ENCODE data around the gene FAM181A. TPM values are rescaled to one million over a fixed set of nuclear protein-coding genes. Genes with fewer than 3 reads are reported as not detected.
A peak's percentile ranks its signal among the peaks of the same experiment; 100 is the strongest.

Gene FAM181A
- total RNA-seq, 4 donors from 2014 or later = not detected

DNA sequence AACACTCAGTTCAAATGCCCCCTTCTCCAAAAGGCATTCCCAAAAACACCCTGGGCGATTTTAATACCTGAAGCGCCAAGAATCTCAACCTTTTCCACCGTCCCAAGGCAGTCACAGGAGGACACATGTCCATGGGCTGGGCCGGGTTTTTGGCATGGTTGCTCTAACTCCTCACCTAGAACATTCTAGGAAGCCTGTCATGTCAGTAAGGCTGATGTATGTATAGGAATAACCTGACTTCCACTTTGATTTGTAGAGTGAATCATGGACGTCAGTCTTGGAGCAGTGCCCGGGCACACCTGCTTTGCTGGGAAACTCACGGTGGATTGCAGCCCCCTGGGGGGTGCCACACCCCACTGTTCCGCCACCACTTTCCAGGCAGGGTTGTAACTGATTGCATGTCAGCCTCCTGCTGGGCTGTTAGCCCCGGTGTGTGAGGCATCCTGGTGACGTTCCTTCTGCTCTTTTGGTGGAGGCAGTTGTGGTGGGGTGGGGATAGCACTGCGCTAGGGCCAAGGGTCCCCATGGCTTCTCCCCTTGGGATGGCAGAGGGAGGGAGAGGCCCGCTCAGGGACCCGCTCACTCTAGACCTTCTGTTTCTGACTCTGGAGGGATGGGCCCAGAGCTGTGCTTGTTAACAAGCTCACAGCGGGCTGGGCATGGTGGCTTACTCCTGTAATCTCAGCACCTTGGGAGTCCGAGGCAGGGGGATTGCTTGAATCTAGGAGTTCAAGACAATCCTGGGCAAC lies 35.2 kb upstream of the FAM181A start:
- H3K4me1 ChIP-seq = peaks cover 7% of the 10 kb centered on the region
- WGBS = 53% methylated on average over 10 of the region's 15 CpGs
- DNase-seq (ENCODE audit: low spot score in 2 of 2) = no peak
- TF ChIP-seq EP300 (IDR thresholded peaks at IDR 0.05) = no peak
- TF ChIP-seq, protein P1, sequence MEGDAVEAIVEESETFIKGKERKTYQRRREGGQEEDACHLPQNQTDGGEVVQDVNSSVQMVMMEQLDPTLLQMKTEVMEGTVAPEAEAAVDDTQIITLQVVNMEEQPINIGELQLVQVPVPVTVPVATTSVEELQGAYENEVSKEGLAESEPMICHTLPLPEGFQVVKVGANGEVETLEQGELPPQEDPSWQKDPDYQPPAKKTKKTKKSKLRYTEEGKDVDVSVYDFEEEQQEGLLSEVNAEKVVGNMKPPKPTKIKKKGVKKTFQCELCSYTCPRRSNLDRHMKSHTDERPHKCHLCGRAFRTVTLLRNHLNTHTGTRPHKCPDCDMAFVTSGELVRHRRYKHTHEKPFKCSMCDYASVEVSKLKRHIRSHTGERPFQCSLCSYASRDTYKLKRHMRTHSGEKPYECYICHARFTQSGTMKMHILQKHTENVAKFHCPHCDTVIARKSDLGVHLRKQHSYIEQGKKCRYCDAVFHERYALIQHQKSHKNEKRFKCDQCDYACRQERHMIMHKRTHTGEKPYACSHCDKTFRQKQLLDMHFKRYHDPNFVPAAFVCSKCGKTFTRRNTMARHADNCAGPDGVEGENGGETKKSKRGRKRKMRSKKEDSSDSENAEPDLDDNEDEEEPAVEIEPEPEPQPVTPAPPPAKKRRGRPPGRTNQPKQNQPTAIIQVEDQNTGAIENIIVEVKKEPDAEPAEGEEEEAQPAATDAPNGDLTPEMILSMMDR (IDR thresholded peaks at IDR 0.05) = no peak
- no peak for TF ChIP-seq POLR2A (IDR thresholded peaks at IDR 0.05)
- no peak for TF ChIP-seq POLR2AphosphoS5 (IDR thresholded peaks at IDR 0.05)
- H3K36me3 ChIP-seq = no peaks in the 10 kb centered on the region
- H3K4me3 ChIP-seq = no peak overlapping the region
- no peak overlapping the region for H3K27ac ChIP-seq
- peaks cover 17% of the 10 kb centered on the region for H3K27me3 ChIP-seq
- H3K9me3 ChIP-seq = no peaks in the 10 kb centered on the region

DNA sequence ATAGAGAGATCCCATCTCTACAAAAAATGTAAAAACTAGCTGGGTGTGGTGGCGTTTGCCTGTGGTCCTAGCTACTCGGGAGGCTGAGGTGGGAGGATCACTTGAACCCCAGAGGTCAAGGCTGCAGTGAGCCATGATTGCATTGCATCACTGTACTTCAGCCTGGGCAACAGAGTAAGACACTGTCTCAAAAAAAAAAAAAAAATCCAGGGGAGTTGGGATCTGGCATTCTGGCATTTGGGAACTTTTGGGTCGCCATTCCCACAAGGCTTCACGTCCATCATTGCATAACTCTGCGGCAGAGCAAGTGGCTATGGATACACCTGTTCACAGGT lies 34.7 kb upstream of the FAM181A start:
- peaks cover 16% of the 10 kb centered on the region for H3K27me3 ChIP-seq
- DNase-seq (ENCODE audit: low spot score in 2 of 2) = no peak
- 70% methylated on average over 5 of the region's 5 CpGs for WGBS
- no peak overlapping the region for H3K27ac ChIP-seq
- no peaks in the 10 kb centered on the region for H3K36me3 ChIP-seq
- no peaks in the 10 kb centered on the region for H3K9me3 ChIP-seq
- TF ChIP-seq EP300 (IDR thresholded peaks at IDR 0.05) (no peak), POLR2A (IDR thresholded peaks at IDR 0.05) (no peak), POLR2AphosphoS5 (IDR thresholded peaks at IDR 0.05) (no peak)
- TF ChIP-seq, protein P1 (IDR thresholded peaks at IDR 0.05) = no peak
- H3K4me1 ChIP-seq = peaks cover 7% of the 10 kb centered on the region
- no peak overlapping the region for H3K4me3 ChIP-seq

DNA sequence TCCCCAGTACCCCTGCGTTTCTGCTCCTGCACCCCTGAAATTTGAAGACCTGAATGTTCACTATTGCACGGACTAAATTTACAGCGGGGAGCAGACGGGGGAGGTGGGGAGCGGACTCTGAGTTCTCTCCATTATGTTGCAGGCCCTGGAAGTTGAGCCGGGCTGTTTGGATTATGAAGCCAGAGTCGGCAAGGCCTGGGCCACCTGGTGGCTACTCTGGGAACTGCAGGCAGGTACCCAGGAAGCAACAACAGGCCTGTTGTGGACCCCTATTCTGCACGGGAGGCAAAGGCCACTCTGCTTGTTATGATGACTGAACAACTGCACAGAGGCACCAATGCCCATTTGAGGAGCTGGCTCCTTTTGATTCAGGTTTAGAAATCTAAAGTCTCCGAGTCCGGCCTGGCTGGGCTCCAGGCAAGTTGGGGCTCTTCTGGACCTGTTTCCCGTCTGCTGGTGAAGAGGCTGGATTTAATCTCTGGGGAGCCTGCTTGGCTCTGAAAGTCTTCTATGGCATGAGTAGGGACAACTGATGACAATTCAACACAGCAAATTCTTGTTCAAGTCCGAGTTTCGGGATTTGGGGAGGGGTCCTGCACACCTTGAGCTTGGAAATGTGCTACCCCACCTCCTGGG lies 34.1 kb upstream of the FAM181A start:
- TF ChIP-seq EP300 (IDR thresholded peaks at IDR 0.05) = no peak
- TF ChIP-seq, protein P1 (IDR thresholded peaks at IDR 0.05) = peak; percentile 90 to 99
- TF ChIP-seq POLR2AphosphoS5 (IDR thresholded peaks at IDR 0.05) = no peak
- no peak for TF ChIP-seq POLR2A (IDR thresholded peaks at IDR 0.05)
- Histone ChIP-seq H3K9me3 (no peaks in the 10 kb centered on the region), H3K36me3 (no peaks in the 10 kb centered on the region), H3K4me1 (peaks cover 7% of the 10 kb centered on the region), H3K27me3 (peaks cover 12% of the 10 kb centered on the region), H3K27ac (no peak overlapping the region), H3K4me3 (no peak overlapping the region)
- WGBS = 52% methylated on average over 6 of the region's 13 CpGs
- peak; percentile 83 to 89 for DNase-seq (ENCODE audit: low spot score in 2 of 2)

DNA sequence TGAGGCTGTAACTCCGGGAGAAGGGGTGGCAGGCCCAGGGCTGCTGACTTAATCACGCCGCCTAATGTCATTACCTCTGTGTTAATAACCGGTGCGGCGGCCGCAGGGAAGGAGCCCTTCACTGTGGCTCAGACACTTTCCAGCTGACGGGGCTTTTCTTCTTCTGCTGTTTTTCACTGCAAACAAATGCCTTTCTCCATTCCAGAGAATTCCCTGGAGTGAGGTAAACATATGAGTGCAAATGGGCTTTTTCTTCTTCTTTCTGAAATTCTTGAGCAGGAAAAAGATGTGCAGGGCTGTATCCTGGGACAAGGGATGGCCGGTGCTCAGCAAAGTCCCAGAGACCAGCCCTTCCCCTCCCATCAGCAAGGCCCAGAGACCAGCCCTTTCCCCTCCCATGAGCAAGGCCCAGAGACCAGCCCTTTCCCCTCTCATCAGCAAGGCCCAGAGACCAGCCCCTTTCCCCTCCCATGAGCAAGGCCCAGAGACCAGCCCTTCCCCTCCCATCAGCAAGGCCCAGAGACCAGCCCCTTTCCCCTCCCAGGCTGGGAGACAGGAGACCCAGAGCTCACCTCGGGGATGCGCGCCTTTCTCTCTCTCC lies 33.4 kb upstream of the FAM181A start:
- no peak overlapping the region for H3K27ac ChIP-seq
- WGBS = 75% methylated on average over 12 of the region's 12 CpGs
- TF ChIP-seq, protein P1 (IDR thresholded peaks at IDR 0.05) = no peak
- TF ChIP-seq POLR2A (IDR thresholded peaks at IDR 0.05) (no peak), EP300 (IDR thresholded peaks at IDR 0.05) (no peak), POLR2AphosphoS5 (IDR thresholded peaks at IDR 0.05) (no peak)
- H3K4me3 ChIP-seq = no peak overlapping the region
- no peaks in the 10 kb centered on the region for H3K36me3 ChIP-seq
- peaks cover 7% of the 10 kb centered on the region for H3K4me1 ChIP-seq
- H3K9me3 ChIP-seq = no peaks in the 10 kb centered on the region
- DNase-seq (ENCODE audit: low spot score in 2 of 2) = no peak
- H3K27me3 ChIP-seq = peaks cover 9% of the 10 kb centered on the region

DNA sequence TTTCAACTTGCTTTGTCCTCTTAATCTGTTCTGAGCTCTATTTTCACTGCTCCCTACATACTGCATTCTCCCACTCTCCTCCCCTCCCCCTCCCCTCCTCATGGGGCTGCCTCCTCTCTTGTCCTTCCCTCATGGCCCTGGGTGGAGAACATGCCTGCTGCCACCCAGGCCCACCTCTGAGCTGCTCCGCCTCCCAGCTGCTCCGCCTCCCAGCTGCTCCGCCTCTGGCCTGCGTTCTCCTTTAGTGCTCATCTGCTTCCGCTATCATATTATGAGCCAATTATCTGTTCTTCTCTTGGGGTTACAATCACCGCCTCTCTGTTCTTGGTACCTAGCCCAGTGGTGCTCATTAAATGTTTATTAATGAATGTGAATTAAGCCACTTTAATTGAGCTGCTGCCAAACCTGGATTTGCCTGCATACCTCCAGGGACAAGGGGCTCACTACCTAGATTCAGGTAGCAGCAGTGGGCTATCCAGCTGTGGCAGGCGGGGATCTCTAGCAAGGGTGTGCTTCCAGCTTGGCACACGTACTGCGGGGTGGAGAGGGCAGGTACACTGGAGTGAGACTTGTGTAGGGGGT lies 32.0 kb upstream of the FAM181A start:
- Histone ChIP-seq H3K4me3 (no peak overlapping the region), H3K36me3 (no peaks in the 10 kb centered on the region), H3K4me1 (peaks cover 7% of the 10 kb centered on the region), H3K9me3 (no peaks in the 10 kb centered on the region), H3K27me3 (peaks cover 9% of the 10 kb centered on the region), H3K27ac (no peak overlapping the region)
- TF ChIP-seq POLR2AphosphoS5 (IDR thresholded peaks at IDR 0.05) (no peak), EP300 (IDR thresholded peaks at IDR 0.05) (no peak), POLR2A (IDR thresholded peaks at IDR 0.05) (no peak)
- TF ChIP-seq, protein P1 (IDR thresholded peaks at IDR 0.05) = no peak
- DNase-seq (ENCODE audit: low spot score in 2 of 2) = no peak
- WGBS = 79% methylated on average over 9 of the region's 9 CpGs

Data from suprapubic skin (tissue), 4 donors.